Left hindlimb (tissue), 1 donor: ENCODE results near the gene CCDC85B.

Experiments
- DNase-seq: peaks from one replicate; pipeline ENCODE4 v3.0.0-alpha.2; 2018

Gene CCDC85B

GRCh38 chr11:65912845-65913244 is 22.4 kb downstream of the CCDC85B start:
- DNase-seq = no peak

GRCh38 chr11:65915101-65915820 is 24.8 kb downstream of the CCDC85B start:
- DNase-seq = no peak

- DNase-seq = no peak
Measured at GRCh38 chr11:65915821-65916251, 25.4 kb downstream of the CCDC85B start.

GRCh38 chr11:65916391-65916790 is 25.9 kb downstream of the CCDC85B start:
- no peak for DNase-seq

GRCh38 chr11:65917077-65917433 is 26.6 kb downstream of the CCDC85B start:
- DNase-seq = no peak

- no peak for DNase-seq
Measured at GRCh38 chr11:65917434-65918210, 27.1 kb downstream of the CCDC85B start.

- no peak for DNase-seq
Measured at GRCh38 chr11:65918211-65919140, 28.0 kb downstream of the CCDC85B start, which contains the start of gene C11orf68. Gene C11orf68, minus strand, starts transcription at chr11:65919062. Its CDS starts 31 bp downstream, at chr11:65919031.

- DNase-seq = peak; percentile 99
Measured at GRCh38 chr11:65919141-65919572, 28.7 kb downstream of the CCDC85B start, which contains the start of gene DRAP1. Gene DRAP1, plus strand, starts transcription at chr11:65919426. Its CDS starts 76 bp downstream, at chr11:65919502.

- DNase-seq = no peak
Measured at GRCh38 chr11:65919573-65920371, 29.3 kb downstream of the CCDC85B start.

- no peak for DNase-seq
Measured at GRCh38 chr11:65920372-65920802, 29.9 kb downstream of the CCDC85B start.

GRCh38 chr11:65921033-65921555 is 30.6 kb downstream of the CCDC85B start:
- no peak for DNase-seq

GRCh38 chr11:65921876-65922275 is 31.4 kb downstream of the CCDC85B start:
- DNase-seq = no peak

- no peak for DNase-seq
Measured at GRCh38 chr11:65922565-65922964, 32.1 kb downstream of the CCDC85B start.

- no peak for DNase-seq
Measured at GRCh38 chr11:65925397-65925796, 34.9 kb downstream of the CCDC85B start.

GRCh38 chr11:65927904-65928397 is 37.5 kb downstream of the CCDC85B start:
- DNase-seq = no peak

- no peak for DNase-seq
Measured at GRCh38 chr11:65928667-65929066, 38.2 kb downstream of the CCDC85B start.

GRCh38 chr11:65931773-65932557 is 41.5 kb downstream of the CCDC85B start:
- DNase-seq = no peak

- no peak for DNase-seq
Measured at GRCh38 chr11:65932558-65932919, 42.1 kb downstream of the CCDC85B start.

GRCh38 chr11:65934014-65934413 is 43.5 kb downstream of the CCDC85B start:
- DNase-seq = no peak

- no peak for DNase-seq
Measured at GRCh38 chr11:65937766-65938165, 47.3 kb downstream of the CCDC85B start.
